Breast epithelium (tissue), 3 donors: ENCODE data around the gene TRAPPC5.

ENCODE experiments used
- CTCF ChIP-seq, 3 donors: fragments of 450-650 bp; IDR thresholded peaks; one replicate each; pipeline ENCODE4 v1.5.1; 2016 to 2017; ENCODE audit warnings: antibody characterized with exemption in 3 of 3, mild to moderate bottlenecking in 3 of 3, moderate library complexity in 3 of 3
- POLR2AphosphoS5 ChIP-seq, 3 donors: sonication (generic); formaldehyde crosslinking; IDR thresholded peaks; one replicate each; pipeline ENCODE4 v1.6.1; 2017; ENCODE audit warnings: antibody characterized with exemption in 3 of 3

- TF ChIP-seq CTCF (IDR thresholded peaks at IDR 0.05) (no peak), POLR2AphosphoS5 (IDR thresholded peaks at IDR 0.05) (no peak)
Observed at GRCh38 chr19:7703332-7703731, 22.7 kb downstream of the TRAPPC5 start.
